GM15510 (cell line): Measurements from ENCODE around the gene PAF1.

ENCODE experiments used
- POLR2A ChIP-seq: IDR thresholded peaks from 3 replicates; pipeline ENCODE4 v1.6.1; 2011; ENCODE audit warnings: borderline replicate concordance; ENCODE audit not compliant: insufficient read length; ENCODE audit errors: extremely low read depth

The PAF1 gene

DNA sequence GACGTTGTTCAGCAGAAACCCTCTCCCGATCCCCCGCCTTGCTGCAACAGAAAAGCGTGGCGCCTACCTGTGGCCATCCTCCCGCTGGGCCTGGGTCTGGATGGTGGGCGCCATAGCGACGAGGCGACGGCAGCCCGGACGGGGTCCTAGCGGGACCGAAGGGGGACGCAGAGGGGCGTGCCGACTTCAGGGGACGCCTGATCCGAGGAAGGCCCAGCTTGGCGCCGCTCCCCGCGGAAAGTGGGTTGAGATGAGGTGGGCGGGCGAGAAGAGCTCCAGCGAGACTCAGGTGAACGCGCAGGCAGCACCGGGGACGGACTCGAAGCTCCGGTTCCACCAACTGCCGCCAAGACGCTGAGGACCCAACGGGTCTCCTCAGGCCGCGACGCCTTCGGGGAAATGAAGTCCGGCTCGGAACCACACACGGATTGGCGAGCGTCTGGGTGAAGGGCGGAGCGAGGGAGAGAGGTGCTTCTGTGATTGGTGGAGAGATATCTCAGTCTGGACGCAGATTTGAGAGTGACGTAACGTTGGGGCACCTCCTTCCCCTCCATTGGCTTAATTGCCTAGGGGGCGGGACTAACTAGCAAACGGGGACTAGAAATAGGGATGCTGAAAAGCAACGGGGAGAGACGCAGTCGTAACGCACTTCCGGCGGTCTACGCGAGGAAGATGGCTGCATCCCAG lies at the start of gene PAF1, which contains the start of gene MED29:
PAF1 (minus strand) TSS at position 356 of the 687 bp plus-strand sequence; CDS start at position 114, 242 bp downstream.
MED29 (plus strand) TSS at position 628 of the 687 bp plus-strand sequence; CDS start at position 673, 45 bp downstream.
- TF ChIP-seq POLR2A, result peak; percentile 97

DNA sequence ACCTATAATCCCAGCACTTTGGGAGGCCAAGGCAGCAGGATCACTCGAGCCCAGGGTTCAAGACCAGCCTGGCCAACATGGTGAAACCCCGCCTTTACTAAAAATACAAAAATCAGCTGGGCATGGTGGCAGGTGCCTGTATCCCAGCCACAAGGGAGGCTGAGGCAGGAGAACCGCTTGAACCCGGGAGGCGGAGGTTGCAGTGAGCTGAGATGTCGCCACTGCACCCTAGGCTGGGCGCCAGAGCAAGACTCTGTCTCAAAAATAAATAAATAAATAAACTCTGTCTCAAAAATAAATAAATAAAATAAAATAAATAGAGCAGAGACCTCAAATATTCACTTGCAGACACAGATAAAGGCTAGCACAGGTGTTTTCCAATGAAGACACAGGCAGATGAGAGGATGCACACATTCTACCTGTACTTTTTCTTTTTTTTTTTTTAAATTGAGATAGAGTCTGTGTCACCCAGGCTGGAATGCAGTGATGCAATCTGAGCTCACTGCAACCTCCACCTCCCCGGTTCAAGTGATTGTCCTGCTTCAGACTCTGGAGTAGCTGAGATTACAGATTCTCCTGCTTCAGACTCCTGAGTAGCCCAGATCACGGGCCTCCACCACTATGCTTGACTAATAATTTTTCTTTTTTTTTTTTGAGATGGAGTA lies 47.5 kb upstream of the PAF1 start:
- TF ChIP-seq POLR2A, result no peak

DNA sequence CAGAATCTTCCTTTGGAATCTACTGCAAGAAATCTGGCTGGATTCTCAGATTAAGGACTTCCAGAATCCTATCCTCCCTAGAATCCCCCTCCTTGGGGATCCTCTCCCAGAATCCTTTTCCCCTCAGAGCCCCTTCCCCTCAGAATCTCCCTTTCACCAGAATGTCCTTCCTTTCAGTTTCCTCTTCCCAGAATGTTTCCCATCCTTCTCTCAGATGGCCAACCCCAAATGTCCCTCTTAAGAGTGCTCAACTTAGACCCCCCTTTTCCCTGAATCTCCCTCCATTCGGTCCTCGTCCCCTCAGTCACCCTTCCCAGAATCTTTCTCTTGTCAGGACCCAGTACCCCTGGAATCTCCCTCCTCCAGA lies 45.4 kb upstream of the PAF1 start:
- no peak for TF ChIP-seq POLR2A

- TF ChIP-seq POLR2A, result peak; percentile 96
Measured at GRCh38 chr19:39435499-39436349, 44.8 kb upstream of the PAF1 start, which contains the start of gene RPS16. Gene RPS16 (minus strand): TSS chr19:39435949. CDS start chr19:39435895, 54 bp downstream.

- no peak for TF ChIP-seq POLR2A
Measured at GRCh38 chr19:39434123-39435076, 43.5 kb upstream of the PAF1 start.

GRCh38 chr19:39433480-39434079 lies 42.7 kb upstream of the PAF1 start:
- no peak for TF ChIP-seq POLR2A

DNA sequence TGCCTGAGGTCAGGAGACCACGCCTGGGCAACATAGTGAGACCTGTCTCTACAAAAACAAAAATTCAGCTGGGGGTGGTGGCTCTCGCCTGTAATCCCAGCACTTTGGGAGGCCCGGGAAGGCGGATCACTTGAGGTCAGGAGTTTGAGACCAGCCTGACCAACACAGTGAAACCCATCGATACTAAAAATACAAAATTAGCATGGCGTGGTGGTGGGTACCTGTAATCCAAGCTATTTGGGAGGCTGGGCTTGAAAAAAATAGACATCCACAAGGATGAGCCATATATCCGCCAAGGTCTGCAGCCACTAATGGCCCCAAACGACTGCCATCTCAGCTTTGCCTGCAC lies 41.7 kb upstream of the PAF1 start:
- no peak for TF ChIP-seq POLR2A

- TF ChIP-seq POLR2A, result no peak
Measured at GRCh38 chr19:39430675-39431593, 40.0 kb upstream of the PAF1 start.

GRCh38 chr19:39428283-39429112 lies 37.6 kb upstream of the PAF1 start:
- no peak for TF ChIP-seq POLR2A

- TF ChIP-seq POLR2A, result no peak
Measured at GRCh38 chr19:39427707-39428106, 36.8 kb upstream of the PAF1 start.

- TF ChIP-seq POLR2A, result no peak
Measured at GRCh38 chr19:39426170-39426569, 35.3 kb upstream of the PAF1 start.

DNA sequence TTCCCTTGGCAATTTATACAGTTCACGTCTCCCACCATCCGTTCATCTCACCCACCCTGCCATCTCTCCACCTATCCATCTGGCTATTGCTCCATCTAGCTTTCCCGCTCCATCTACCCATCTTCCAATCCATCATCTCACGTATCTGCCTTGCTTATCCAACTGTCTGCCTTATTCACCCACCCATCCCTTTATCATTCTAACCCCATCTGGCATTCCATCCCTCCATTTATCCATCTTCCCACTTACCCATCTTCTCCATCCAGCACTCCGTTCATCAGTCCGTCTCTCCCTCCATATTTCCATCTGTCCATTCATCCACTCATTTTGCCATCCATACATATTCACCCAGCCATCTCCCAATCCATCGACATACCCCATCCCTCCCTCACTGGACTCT lies 34.8 kb upstream of the PAF1 start:
- TF ChIP-seq POLR2A, result no peak
